ENCODE data around the gene SMC1A. TPM values are rescaled to one million over a fixed set of nuclear protein-coding genes. Genes with fewer than 3 reads are reported as not detected.
A peak's percentile ranks its signal among the peaks of the same experiment; 100 is the strongest.
"Not testable (repeated sequence)": the region's sequence is repeated elsewhere in the genome, so short reads cannot be mapped to it uniquely, and the experiment has no call there.

The SMC1A gene
- total and polyA plus RNA-seq, 12 donors, result 7.6 to 51.6 (median 38.7) TPM

DNA sequence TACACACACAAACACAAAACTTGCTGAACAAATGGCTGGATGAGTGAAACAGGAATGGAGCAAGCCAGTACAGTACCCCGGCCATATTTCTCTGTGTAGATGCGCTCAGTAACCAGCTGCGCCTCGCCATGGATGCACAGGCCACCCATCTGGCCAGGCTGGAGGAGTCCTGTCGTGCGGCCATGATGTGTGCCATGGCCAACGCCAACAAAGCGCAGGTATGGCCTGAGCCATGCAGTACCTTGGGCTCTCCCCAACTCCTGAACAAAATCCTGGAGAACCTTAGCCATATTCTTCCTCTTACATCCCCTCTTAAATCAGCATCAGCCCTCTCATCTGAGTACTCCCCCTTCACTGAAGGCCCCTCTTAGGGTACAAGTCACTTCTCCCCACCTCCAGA lies 7.3 kb upstream of the SMC1A start:
- TF ChIP-seq, protein P1, sequence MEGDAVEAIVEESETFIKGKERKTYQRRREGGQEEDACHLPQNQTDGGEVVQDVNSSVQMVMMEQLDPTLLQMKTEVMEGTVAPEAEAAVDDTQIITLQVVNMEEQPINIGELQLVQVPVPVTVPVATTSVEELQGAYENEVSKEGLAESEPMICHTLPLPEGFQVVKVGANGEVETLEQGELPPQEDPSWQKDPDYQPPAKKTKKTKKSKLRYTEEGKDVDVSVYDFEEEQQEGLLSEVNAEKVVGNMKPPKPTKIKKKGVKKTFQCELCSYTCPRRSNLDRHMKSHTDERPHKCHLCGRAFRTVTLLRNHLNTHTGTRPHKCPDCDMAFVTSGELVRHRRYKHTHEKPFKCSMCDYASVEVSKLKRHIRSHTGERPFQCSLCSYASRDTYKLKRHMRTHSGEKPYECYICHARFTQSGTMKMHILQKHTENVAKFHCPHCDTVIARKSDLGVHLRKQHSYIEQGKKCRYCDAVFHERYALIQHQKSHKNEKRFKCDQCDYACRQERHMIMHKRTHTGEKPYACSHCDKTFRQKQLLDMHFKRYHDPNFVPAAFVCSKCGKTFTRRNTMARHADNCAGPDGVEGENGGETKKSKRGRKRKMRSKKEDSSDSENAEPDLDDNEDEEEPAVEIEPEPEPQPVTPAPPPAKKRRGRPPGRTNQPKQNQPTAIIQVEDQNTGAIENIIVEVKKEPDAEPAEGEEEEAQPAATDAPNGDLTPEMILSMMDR (IDR thresholded peaks at IDR 0.05), result no peak
- no peak for TF ChIP-seq POLR2A (IDR thresholded peaks at IDR 0.05)
- Histone ChIP-seq H3K27ac (no peak overlapping the region), H3K36me3 (replicated peaks in 1 of 2) (peaks cover 0 to 23% of the 10 kb centered on the region in 2 donors), H3K4me1 (replicated peaks in 1 of 2) (peaks cover 0 to 6% of the 10 kb centered on the region in 2 donors), H3K9me3 (replicated peaks in 1 of 3) (no peaks in the 10 kb centered on the region), H3K4me3 (no peak overlapping the region), H3K27me3 (no peaks in the 10 kb centered on the region)
- DNase-seq, result no peak
- 93 to 97% (median 94%) methylated on average over 6 to 8 of the region's 8 CpGs; no CpG with 5 or more reads in 1 of the 4 donors for WGBS, 4 donors
- intact Hi-C loops (cut with DNase I), result no loop called here

DNA sequence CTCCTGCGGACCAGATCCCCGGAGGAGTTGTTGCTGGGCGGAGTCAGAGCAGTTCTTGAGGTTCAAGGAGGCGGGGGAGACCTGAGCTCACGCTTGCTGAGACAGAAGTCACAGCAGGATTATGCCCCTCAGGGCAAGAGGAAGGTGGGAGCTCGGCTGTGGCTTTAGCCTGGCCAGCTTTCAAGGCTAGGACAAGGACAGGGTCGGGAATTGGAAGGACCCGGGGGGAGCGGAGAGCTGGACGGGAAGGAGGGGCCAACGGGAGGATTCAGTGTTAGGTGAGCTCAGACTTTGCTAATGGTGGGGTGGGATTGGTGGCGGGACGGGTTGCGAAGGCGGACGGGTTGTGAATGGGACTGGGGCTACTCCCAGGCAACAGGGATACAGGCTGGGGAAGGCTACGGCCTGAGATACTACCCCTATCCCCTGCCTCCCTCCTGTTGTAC lies 430 bp upstream of the SMC1A start, which contains the start of gene RIBC1:
TSS of gene RIBC1 (plus strand) at position 13 of the 446 bp plus-strand sequence. CDS start 3,404 bp downstream, outside the sequence.
- no peak for DNase-seq
- no peaks in the 10 kb centered on the region for H3K36me3 ChIP-seq (replicated peaks in 1 of 2)
- peak within 1 kb of the TSS in 4 of 5 donors; percentile 89 to 97 (median 92) for H3K27ac ChIP-seq
- intact Hi-C loops (cut with DNase I), result no loop called here
- WGBS, 4 donors, result 2 to 9% (median 4%) methylated on average over 15 to 17 of the region's 17 CpGs
- peak in 1 of 2 donors; percentile 72 for TF ChIP-seq POLR2A (IDR thresholded peaks at IDR 0.05)
- TF ChIP-seq, protein P1 (IDR thresholded peaks at IDR 0.05), result no peak
- H3K9me3 ChIP-seq (replicated peaks in 1 of 3), result no peaks in the 10 kb centered on the region
- peak within 1 kb of the TSS in 3 of 4 donors; percentile 40 to 83 (median 66) for H3K4me3 ChIP-seq
- H3K4me1 ChIP-seq (replicated peaks in 1 of 2), result peaks cover 10 to 17% of the 10 kb centered on the region in 2 donors
- H3K27me3 ChIP-seq, result no peaks in the 10 kb centered on the region

DNA sequence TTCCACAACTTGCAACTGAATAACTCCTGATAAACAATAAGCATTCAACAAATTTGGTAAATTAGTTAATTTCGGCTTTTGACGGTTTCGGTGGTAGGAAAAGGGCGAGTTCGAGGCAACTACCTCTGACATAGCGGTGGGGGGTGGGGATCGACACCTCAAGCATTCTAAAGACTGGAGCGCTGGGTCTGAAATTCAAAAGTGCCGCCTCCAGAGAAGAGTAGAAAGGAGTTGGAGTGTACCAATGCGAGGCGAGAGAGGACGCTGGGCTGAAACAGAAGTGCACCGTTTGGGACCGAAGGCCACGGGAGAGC lies 725 bp downstream of the SMC1A start:
- DNase-seq, result no peak
- Histone ChIP-seq H3K27ac (peak overlapping the region in 4 of 5 donors; percentile 89 to 97 (median 92)), H3K4me1 (replicated peaks in 1 of 2) (peaks cover 10 to 17% of the 10 kb centered on the region in 2 donors), H3K27me3 (no peaks in the 10 kb centered on the region), H3K4me3 (peak overlapping the region in 3 of 4 donors; percentile 18 to 83 (median 66)), H3K9me3 (replicated peaks in 1 of 3) (no peaks in the 10 kb centered on the region), H3K36me3 (replicated peaks in 1 of 2) (no peaks in the 10 kb centered on the region)
- intact Hi-C loops (cut with DNase I), result no loop called here
- TF ChIP-seq, protein P1 (IDR thresholded peaks at IDR 0.05), result no peak
- no peak for TF ChIP-seq POLR2A (IDR thresholded peaks at IDR 0.05)
- WGBS, 4 donors, result 1 to 2% (median 1%) methylated on average over 12 to 15 of the region's 15 CpGs

DNA sequence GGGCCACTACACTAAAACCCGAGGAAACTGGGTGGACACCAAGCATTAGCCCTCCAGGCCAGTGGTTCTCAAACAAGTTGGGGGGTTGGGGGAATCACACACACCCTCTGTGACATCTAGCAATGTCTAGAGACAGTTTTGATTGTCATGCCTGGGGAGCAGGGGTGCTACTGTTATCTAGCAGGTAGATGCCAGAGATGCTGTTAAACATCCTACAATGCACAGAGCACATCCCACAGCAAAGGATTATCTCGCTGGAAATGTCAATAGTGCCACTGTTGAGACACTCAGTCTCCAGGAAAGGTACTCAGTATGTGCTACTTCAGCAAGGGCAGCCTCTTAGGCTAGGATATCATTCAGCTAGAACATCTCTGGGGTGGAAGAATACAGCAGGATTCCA lies 1.3 kb downstream of the SMC1A start:
- WGBS, 4 donors, result 18 to 67% (median 33%) methylated on average over 1 to 2 of the region's 2 CpGs
- intact Hi-C loops (cut with DNase I), result no loop called here

DNA sequence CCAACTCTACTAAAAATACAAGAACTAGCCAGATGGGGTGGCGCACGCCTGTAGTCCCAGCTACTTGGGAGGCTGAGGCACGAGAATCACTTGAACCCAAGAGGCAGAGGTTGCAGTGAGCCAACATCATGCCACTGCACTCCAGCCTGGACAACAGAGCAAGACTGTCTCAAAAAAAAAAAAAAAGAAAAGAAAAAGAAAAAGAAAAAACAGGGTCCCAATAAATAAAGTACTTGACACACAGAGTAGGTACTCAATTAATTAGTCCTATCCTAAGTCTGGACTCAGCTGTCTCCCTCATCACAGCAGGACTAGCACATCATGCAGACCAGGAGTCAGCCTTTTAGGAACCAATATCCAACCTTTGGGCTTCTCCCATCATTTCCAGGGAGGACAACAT lies 2.1 kb downstream of the SMC1A start:
- H3K36me3 ChIP-seq (replicated peaks in 1 of 2); H3K27ac ChIP-seq; H3K9me3 ChIP-seq (replicated peaks in 1 of 3); DNase-seq; intact Hi-C loops (cut with DNase I); H3K4me3 ChIP-seq; H3K27me3 ChIP-seq: not testable (repeated sequence)
- H3K4me1 ChIP-seq (replicated peaks in 1 of 2), result peaks cover 10 to 17% of the 10 kb centered on the region in 2 donors
- WGBS, 4 donors, result 93 to 98% (median 96%) methylated on average over 3 of the region's 3 CpGs

More for the DNA sequence above, 1.3 kb downstream of the SMC1A start:
- H3K4me1 ChIP-seq (replicated peaks in 1 of 2), result peaks cover 10 to 17% of the 10 kb centered on the region in 2 donors
- peak overlapping the region in 1 of 4 donors; percentile 83 for H3K4me3 ChIP-seq
- no peaks in the 10 kb centered on the region for H3K27me3 ChIP-seq
- no peak for DNase-seq
- no peak for TF ChIP-seq POLR2A (IDR thresholded peaks at IDR 0.05)
- TF ChIP-seq, protein P1 (IDR thresholded peaks at IDR 0.05), result no peak
- H3K27ac ChIP-seq, result no peak overlapping the region
- no peaks in the 10 kb centered on the region for H3K9me3 ChIP-seq (replicated peaks in 1 of 3)
- no peaks in the 10 kb centered on the region for H3K36me3 ChIP-seq (replicated peaks in 1 of 2)
